HG03520 (cell line): Measurements from ENCODE around the gene PTGS2.
A peak's percentile ranks its signal among the peaks of the same experiment; 100 is the strongest.
"Not testable (repeated sequence)": the region's sequence is repeated elsewhere in the genome, so short reads cannot be mapped to it uniquely, and the experiment has no call there.

Experiments used
- ATAC-seq: cut with Tn5 transposase; IDR thresholded peaks from one replicate; pipeline ENCODE4 v1.9.1; 2021; ENCODE audit warnings: mild to moderate bottlenecking, moderate library complexity; ENCODE audit not compliant: unreplicated experiment

Gene PTGS2

GRCh38 chr1:186670297-186671135 is 9.7 kb downstream of the PTGS2 start:
- no peak for ATAC-seq

- ATAC-seq: not testable (repeated sequence)
Measured at GRCh38 chr1:186669784-186670183, 10.4 kb downstream of the PTGS2 start.

- not testable (repeated sequence) for ATAC-seq
Measured at GRCh38 chr1:186664217-186664616, 16.0 kb downstream of the PTGS2 start.

- no peak for ATAC-seq
Measured at GRCh38 chr1:186662752-186663151, 17.5 kb downstream of the PTGS2 start.

GRCh38 chr1:186659890-186660341 is 20.3 kb downstream of the PTGS2 start:
- no peak for ATAC-seq

- no peak for ATAC-seq
Measured at GRCh38 chr1:186658999-186659398, 21.2 kb downstream of the PTGS2 start.

- no peak for ATAC-seq
Measured at GRCh38 chr1:186657481-186657880, 22.7 kb downstream of the PTGS2 start.

GRCh38 chr1:186655876-186656275 is 24.3 kb downstream of the PTGS2 start:
- no peak for ATAC-seq

- ATAC-seq: no peak
Measured at GRCh38 chr1:186654741-186655140, 25.5 kb downstream of the PTGS2 start.

- ATAC-seq: no peak
Measured at GRCh38 chr1:186653312-186653711, 26.9 kb downstream of the PTGS2 start.

- no peak for ATAC-seq
Measured at GRCh38 chr1:186648613-186649012, 31.6 kb downstream of the PTGS2 start.

GRCh38 chr1:186647985-186648384 is 32.2 kb downstream of the PTGS2 start:
- not testable (repeated sequence) for ATAC-seq

GRCh38 chr1:186643614-186644013 is 36.6 kb downstream of the PTGS2 start:
- no peak for ATAC-seq

- not testable (repeated sequence) for ATAC-seq
Measured at GRCh38 chr1:186637567-186637966, 42.7 kb downstream of the PTGS2 start.

GRCh38 chr1:186636786-186637185 is 43.4 kb downstream of the PTGS2 start:
- no peak for ATAC-seq

- no peak for ATAC-seq
Measured at GRCh38 chr1:186634511-186634910, 45.7 kb downstream of the PTGS2 start.

- ATAC-seq: no peak
Measured at GRCh38 chr1:186633116-186633515, 47.1 kb downstream of the PTGS2 start.

GRCh38 chr1:186629341-186629740 is 50.9 kb downstream of the PTGS2 start:
- ATAC-seq: no peak

- peak; percentile 60 for ATAC-seq
Measured at GRCh38 chr1:186628910-186629309, 51.3 kb downstream of the PTGS2 start.

GRCh38 chr1:186627019-186627418 is 53.2 kb downstream of the PTGS2 start:
- ATAC-seq: no peak

- peak; percentile 72 for ATAC-seq
Measured at GRCh38 chr1:186626356-186626932, 53.8 kb downstream of the PTGS2 start.

GRCh38 chr1:186623551-186623950 is 56.7 kb downstream of the PTGS2 start:
- ATAC-seq: no peak
